ENCODE data around the gene SIGLECL1. TPM values are rescaled to one million over a fixed set of nuclear protein-coding genes. Genes with fewer than 3 reads are reported as not detected.

SIGLECL1 gene
- total and polyA plus RNA-seq, 9 of the 15 experiments (the other 6 are each of a cell fraction or from before 2014, with no cell fraction given) = not detected

DNA sequence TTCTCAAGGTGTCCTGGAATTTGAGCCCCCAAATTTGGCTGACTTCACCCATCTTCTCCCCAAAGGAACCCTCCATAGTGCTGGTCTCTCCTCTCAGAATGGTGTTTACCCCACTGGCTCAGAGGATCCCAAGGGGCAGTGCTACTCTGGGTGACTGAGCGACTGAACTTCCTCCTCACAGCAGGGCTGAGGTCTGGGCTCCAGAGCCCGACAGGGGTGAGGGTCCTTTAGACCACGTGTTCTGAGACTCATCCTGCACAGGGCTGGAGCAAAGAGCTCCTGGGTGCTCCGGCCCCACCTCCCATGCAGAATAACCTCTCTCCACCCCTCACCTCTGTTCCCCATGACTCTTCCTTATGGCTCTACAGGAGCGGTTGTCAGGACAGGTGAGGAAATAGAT is 49.2 kb upstream of the SIGLECL1 start:
- H3K9me1 ChIP-seq (ENCODE audit: control insufficient read depth, insufficient read depth, low read length) = no peaks in the 10 kb centered on the region
- no peaks in the 10 kb centered on the region for H4K20me1 ChIP-seq (replicated peaks; ENCODE audit: control insufficient read depth, insufficient read depth, low read length)
- H3K9ac ChIP-seq (ENCODE audit: insufficient read depth in 1 of 2, low read depth in 2 of 2, low read length in 2 of 2) = no peak overlapping the region
- FAIRE-seq (no peak), ATAC-seq (no peak), DNase-seq (ENCODE audit: extremely low read depth in 1 of 4, low spot score in 3 of 4) (no peak)
- no TSS peak for BruUV-seq (replicated peaks)
- intact Hi-C loops (cut with micrococcal nuclease) = no loop called here
- H3K4me2 ChIP-seq (ENCODE audit: insufficient read depth, low read length) = no peak overlapping the region
- H3K79me2 ChIP-seq (ENCODE audit: control insufficient read depth, insufficient read depth, low read length) = no peaks in the 10 kb centered on the region
- no peak overlapping the region for H3K4me3 ChIP-seq
- no peaks in the 10 kb centered on the region for H3K36me3 ChIP-seq (ENCODE audit: control insufficient read depth, insufficient read depth, low read length)
- WGBS (ENCODE audit: insufficient coverage, low coverage, missing lambda C conversion rate) = 7% methylated on average over 5 of the region's 5 CpGs
- POLR2A ChIA-PET = interaction anchor here (0.5 kb wide), 1 partner anchor 312 kb away, joined by 4 read pairs; no protein-coding TSS in a partner anchor
- H3K9me3 ChIP-seq (replicated peaks; ENCODE audit: control insufficient read depth, insufficient read depth, low read depth, low read length) = no peaks in the 10 kb centered on the region
- H3K27me3 ChIP-seq (ENCODE audit: control insufficient read depth in 2 of 2, insufficient read depth in 2 of 2, low read length in 2 of 2) = peaks cover 5 to 29% of the 10 kb centered on the region in 2 experiments; a peak in 4 of 5 replicates
- no peak for TF ChIP-seq ETV6 (IDR thresholded peaks at IDR 0.05; ENCODE audit: borderline replicate concordance in 1 of 2, low read depth in 2 of 2, low read length in 1 of 2)
- TF ChIP-seq ETV6 (CRISPR knock-in tag; IDR thresholded peaks at IDR 0.05; ENCODE audit: borderline replicate concordance) = no peak
- no peak for TF ChIP-seq HBP1 (CRISPR knock-in tag; IDR thresholded peaks at IDR 0.05)
- TF ChIP-seq ZNF347 (CRISPR knock-in tag; IDR thresholded peaks at IDR 0.05; ENCODE audit: low read depth) = no peak
- no peak for TF ChIP-seq PHB2 (IDR thresholded peaks at IDR 0.05; ENCODE audit: low read depth)
- no peak for TF ChIP-seq SMAD1 (IDR thresholded peaks at IDR 0.05; ENCODE audit: low read depth, low read length, partially characterized antibody)
- no peak for TF ChIP-seq TAF9B (IDR thresholded peaks at IDR 0.05; ENCODE audit: partially characterized antibody)
- TF ChIP-seq ZNF184 (CRISPR knock-in tag; IDR thresholded peaks at IDR 0.05) = no peak
- TF ChIP-seq HEY1 (CRISPR knock-in tag; IDR thresholded peaks at IDR 0.05; ENCODE audit: borderline replicate concordance) = no peak
- no peak for TF ChIP-seq ZNF311 (CRISPR knock-in tag; IDR thresholded peaks at IDR 0.05)
- no peak for TF ChIP-seq ELF2 (CRISPR knock-in tag; IDR thresholded peaks at IDR 0.05)
- no peak for TF ChIP-seq TOE1 (IDR thresholded peaks at IDR 0.05; ENCODE audit: borderline replicate concordance)
- TF ChIP-seq TOE1 (CRISPR knock-in tag; IDR thresholded peaks at IDR 0.05; ENCODE audit: borderline replicate concordance, low read depth) = no peak
- no peak for TF ChIP-seq HDAC1 (IDR thresholded peaks at IDR 0.05)
- TF ChIP-seq ZNF395 (CRISPR knock-in tag; IDR thresholded peaks at IDR 0.05) = no peak
- no peak for TF ChIP-seq ZC3H11A (IDR thresholded peaks at IDR 0.05; ENCODE audit: low read depth, low read length)
- no peak overlapping the region for H3K27ac ChIP-seq (ENCODE audit: extremely low read depth, low read depth, low read length)
- in situ Hi-C loops (cut with MboI) = no loop called here
- H2AFZ ChIP-seq (ENCODE audit: low read depth, low read length) = no peak overlapping the region
- CTCF ChIA-PET (ENCODE audit: low intra/inter-chr PET ratio) = no interaction called here
- no peaks in the 10 kb centered on the region for H3K4me1 ChIP-seq (replicated peaks in 1 of 2; ENCODE audit: control insufficient read depth in 2 of 2, insufficient read depth in 2 of 2, low read length in 2 of 2)
